A673 (cell line): Measurements from ENCODE around the gene EFTUD2. TPM values are rescaled to one million over a fixed set of nuclear protein-coding genes. Genes with fewer than 3 reads are reported as not detected.

Experiments
- BruUV-seq: library from RNA; stranded (reverse); fragments of 400-500 nt; replicated peaks from 2 replicates; lab custom pipeline; 2021; lab: Mats Ljungman, UMichigan
- CTCF ChIA-PET: fragments of 300-600 bp; sonication (Branson Sonifier 250); formaldehyde crosslinking; loops from one replicate; lab custom pipeline; 2022; ENCODE audit warnings: antibody characterized with exemption; lab: Charles Lee
- POLR2A ChIA-PET: fragments of 300-600 bp; sonication (Branson Sonifier 250); formaldehyde crosslinking; loops from one replicate; lab custom pipeline; 2022; ENCODE audit warnings: antibody characterized with exemption; ENCODE audit not compliant: low non-redundant PET; lab: Charles Lee
- DNase-seq: peaks from one replicate; pipeline ENCODE4 v3.0.0-alpha.2; 2015; ENCODE audit warnings: low spot score
- H3K27ac ChIP-seq: fragments of 200-600 bp; sonication (generic); 2 replicates; pipeline ENCODE4 v1.5.1; 2016; ENCODE audit warnings: mixed run types, low read depth, mild to moderate bottlenecking, mixed read lengths, antibody characterized with exemption, low read length; ENCODE audit not compliant: poor library complexity, severe bottlenecking
- H3K27me3 ChIP-seq: fragments of 200-600 bp; sonication (generic); replicated peaks from 2 replicates; pipeline ENCODE4 v1.6.1; 2017; ENCODE audit warnings: mixed run types, low read depth, mild to moderate bottlenecking, mixed read lengths, antibody characterized with exemption, low read length; ENCODE audit not compliant: insufficient read depth, poor library complexity
- H3K36me3 ChIP-seq: fragments of 200-600 bp; sonication (generic); 2 replicates; pipeline ENCODE4 v1.6.1; 2016; ENCODE audit warnings: mixed run types, mild to moderate bottlenecking, mixed read lengths, antibody characterized with exemption, low read length; ENCODE audit not compliant: insufficient read depth, poor library complexity, severe bottlenecking
- H3K4me1 ChIP-seq: fragments of 200-600 bp; sonication (generic); 2 replicates; pipeline ENCODE4 v1.6.1; 2017; ENCODE audit warnings: mixed run types, mild to moderate bottlenecking, mixed read lengths, antibody characterized with exemption, low read length; ENCODE audit not compliant: insufficient read depth, poor library complexity, severe bottlenecking
- H3K4me3 ChIP-seq: fragments of 200-600 bp; sonication (generic); 2 replicates; pipeline ENCODE4 v1.5.1; 2016; ENCODE audit warnings: low read depth, mixed run types, mild to moderate bottlenecking, mixed read lengths, low read length; ENCODE audit not compliant: poor library complexity, severe bottlenecking
- H3K9me3 ChIP-seq: fragments of 200-600 bp; sonication (generic); 2 replicates; pipeline ENCODE4 v1.6.1; 2016; ENCODE audit warnings: mixed run types, low read depth, mild to moderate bottlenecking, mixed read lengths, antibody characterized with exemption, low read length; ENCODE audit not compliant: poor library complexity, severe bottlenecking
- CTCF ChIP-seq: fragments of 300-800, 200-600 bp; sonication (generic); conservative IDR thresholded peaks from 2 replicates; pipeline ENCODE4 v1.5.1; 2017; ENCODE audit warnings: low read depth, mild to moderate bottlenecking, antibody characterized with exemption, low read length, moderate library complexity, mixed read lengths
- EZH2 ChIP-seq: fragments of 200-600 bp; sonication (generic); IDR thresholded peaks from 2 replicates; pipeline ENCODE4 v1.6.1; 2017; ENCODE audit warnings: borderline replicate concordance, low read depth, mild to moderate bottlenecking, mixed read lengths, antibody characterized with exemption, low read length; ENCODE audit not compliant: poor library complexity, severe bottlenecking
- intact Hi-C: fragments of 100-400 bp; cut with micrococcal nuclease; formaldehyde crosslinking; loops from one replicate; pipeline ENCODE4 v1.10.0; 2022; ENCODE audit not compliant: unreplicated experiment
- total RNA-seq: library from RNA; stranded (reverse); gene quantifications from 2 replicates; pipeline ENCODE4 v1.2.3, GENCODE V29; 2021

Gene EFTUD2
- total RNA-seq, 1 experiment from 2014 or later, result 144 TPM

GRCh38 chr17:44881145-44881544 lies 18.1 kb downstream of the EFTUD2 start:
- Histone ChIP-seq H3K9me3 (no peaks in the 10 kb centered on the region), H3K27me3 (no peaks in the 10 kb centered on the region), H3K4me3 (no peak overlapping the region), H3K36me3 (peaks cover 26% of the 10 kb centered on the region), H3K27ac (no peak overlapping the region), H3K4me1 (no peaks in the 10 kb centered on the region)
- POLR2A ChIA-PET, result no interaction called here
- intact Hi-C loops, result no loop called here
- CTCF ChIA-PET, result no interaction called here
- TF ChIP-seq EZH2 (no peak), CTCF (no peak)
- BruUV-seq, result no TSS peak
- DNase-seq, result no peak

GRCh38 chr17:44880062-44880461 lies 19.2 kb downstream of the EFTUD2 start:
- intact Hi-C loops, result no loop called here
- Histone ChIP-seq H3K9me3 (no peaks in the 10 kb centered on the region), H3K36me3 (peaks cover 30% of the 10 kb centered on the region), H3K27ac (no peak overlapping the region), H3K4me3 (no peak overlapping the region), H3K4me1 (no peaks in the 10 kb centered on the region), H3K27me3 (no peaks in the 10 kb centered on the region)
- ChIA-PET POLR2A (no interaction called here), CTCF (interaction anchor here (0.6 kb wide), 1 partner anchor 736 kb away, joined by 4 read pairs; no protein-coding TSS in a partner anchor)
- BruUV-seq, result no TSS peak
- DNase-seq, result no peak
- TF ChIP-seq EZH2, result no peak
- TF ChIP-seq CTCF, result no peak

GRCh38 chr17:44879376-44879775 lies 19.9 kb downstream of the EFTUD2 start:
- H3K27ac ChIP-seq, result no peak overlapping the region
- no peaks in the 10 kb centered on the region for H3K27me3 ChIP-seq
- BruUV-seq, result no TSS peak
- ChIA-PET POLR2A (no interaction called here), CTCF (interaction anchor here (0.6 to 1.6 kb wide), 2 partner anchors 104 to 735 kb away, joined by 4 to 6 read pairs; no protein-coding TSS in a partner anchor)
- no peaks in the 10 kb centered on the region for H3K9me3 ChIP-seq
- H3K4me3 ChIP-seq, result no peak overlapping the region
- intact Hi-C loops, result no loop called here
- no peak for DNase-seq
- no peak for TF ChIP-seq CTCF
- TF ChIP-seq EZH2, result no peak
- H3K36me3 ChIP-seq, result peaks cover 28% of the 10 kb centered on the region
- no peaks in the 10 kb centered on the region for H3K4me1 ChIP-seq
